ENCODE results near the gene ZNF519. TPM values are rescaled to one million over a fixed set of nuclear protein-coding genes. Genes with fewer than 3 reads are reported as not detected.
"Not testable (repeated sequence)": the region's sequence is repeated elsewhere in the genome, so short reads cannot be mapped to it uniquely, and the experiment has no call there.

ZNF519 gene
- 11.1 and 19.4 TPM in 2 replicates for total RNA-seq (2014; rRNA removed; shearing (Covaris generic))

- peak; percentile 97 for DNase-seq (ENCODE audit: low spot score)
These were observed at the start of gene ZNF519 for GRCh38 chr18:14132271-14132700. Gene ZNF519 (minus strand): TSS chr18:14132435. CDS start chr18:14132277, 158 bp downstream.

GRCh38 chr18:14179306-14179705 lies 47.1 kb upstream of the ZNF519 start:
- DNase-seq (ENCODE audit: low spot score) = no peak

GRCh38 chr18:14178321-14179196 lies 46.3 kb upstream of the ZNF519 start:
- not testable (repeated sequence) for DNase-seq (ENCODE audit: low spot score)

GRCh38 chr18:14177540-14178320 lies 45.5 kb upstream of the ZNF519 start:
- not testable (repeated sequence) for DNase-seq (ENCODE audit: low spot score)

- not testable (repeated sequence) for DNase-seq (ENCODE audit: low spot score)
These were observed 43.2 kb upstream of the ZNF519 start for GRCh38 chr18:14175404-14175803.

GRCh38 chr18:14174706-14175085 lies 42.5 kb upstream of the ZNF519 start:
- no peak for DNase-seq (ENCODE audit: low spot score)

- DNase-seq (ENCODE audit: low spot score) = not testable (repeated sequence)
These were observed 41.9 kb upstream of the ZNF519 start for GRCh38 chr18:14174002-14174705.

GRCh38 chr18:14173116-14173951 lies 41.1 kb upstream of the ZNF519 start:
- DNase-seq (ENCODE audit: low spot score) = not testable (repeated sequence)

- DNase-seq (ENCODE audit: low spot score) = not testable (repeated sequence)
These were observed 40.2 kb upstream of the ZNF519 start for GRCh38 chr18:14172142-14173115.

- DNase-seq (ENCODE audit: low spot score) = not testable (repeated sequence)
These were observed 39.3 kb upstream of the ZNF519 start for GRCh38 chr18:14171301-14172141.

GRCh38 chr18:14170367-14171036 lies 38.3 kb upstream of the ZNF519 start:
- DNase-seq (ENCODE audit: low spot score) = not testable (repeated sequence)

GRCh38 chr18:14162915-14163314 lies 30.7 kb upstream of the ZNF519 start:
- not testable (repeated sequence) for DNase-seq (ENCODE audit: low spot score)

- DNase-seq (ENCODE audit: low spot score) = not testable (repeated sequence)
These were observed 19.4 kb upstream of the ZNF519 start for GRCh38 chr18:14151564-14152113.

- DNase-seq (ENCODE audit: low spot score) = not testable (repeated sequence)
These were observed 18.5 kb upstream of the ZNF519 start for GRCh38 chr18:14150766-14151165.

- not testable (repeated sequence) for DNase-seq (ENCODE audit: low spot score)
These were observed 17.7 kb upstream of the ZNF519 start for GRCh38 chr18:14149916-14150420.

GRCh38 chr18:14149121-14149850 lies 17.1 kb upstream of the ZNF519 start:
- not testable (repeated sequence) for DNase-seq (ENCODE audit: low spot score)
